Measurements from ENCODE around the gene SIRT2.

SIRT2 gene

DNA sequence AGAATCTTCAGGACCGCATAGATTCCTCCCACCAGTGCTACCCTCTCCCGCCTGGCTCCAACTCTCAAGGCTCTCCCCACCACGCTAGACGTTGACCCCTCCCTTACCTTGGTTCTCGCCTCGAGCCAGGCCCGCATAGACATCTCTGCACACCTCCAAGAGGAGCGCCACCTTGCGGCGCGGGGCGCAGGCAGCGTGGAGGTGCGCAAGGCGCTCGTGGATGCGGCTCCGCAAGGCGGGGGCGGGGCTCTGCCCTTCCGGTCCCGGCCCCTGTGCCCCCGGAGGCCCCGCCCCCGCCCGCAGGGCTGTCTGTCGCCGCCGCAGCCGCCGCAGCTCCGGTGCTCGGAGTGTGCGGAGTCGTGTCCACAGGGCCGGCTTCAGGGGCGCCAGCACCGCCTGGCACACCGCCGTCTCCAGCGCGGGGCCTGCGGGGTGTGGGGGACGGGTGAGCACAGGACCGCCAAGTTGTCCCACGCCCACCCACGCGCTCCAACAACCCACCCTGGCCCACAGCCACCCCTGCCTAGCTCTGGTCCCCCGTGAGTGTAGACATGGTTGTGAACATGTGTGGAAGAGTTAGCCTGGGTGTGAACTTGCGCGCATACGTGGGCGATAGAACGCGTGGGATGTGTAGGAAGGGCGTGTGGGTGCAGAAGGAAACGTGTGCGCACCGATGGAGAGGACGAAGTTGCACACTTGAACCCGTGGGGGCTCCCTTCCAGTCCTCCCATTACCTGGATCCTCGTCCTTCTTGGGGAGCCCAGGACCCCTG, 29.4 kb downstream of the SIRT2 start:
- H3K4me1 ChIP-seq (ENCODE audit: control insufficient read depth, insufficient read depth, low read length): peaks cover 2% of the 10 kb centered on the region; the same call in 1 of the 2 replicates
- H3K9me3 ChIP-seq (ENCODE audit: control insufficient read depth, insufficient read depth, low read depth, low read length): no peaks in the 10 kb centered on the region
- CTCF ChIA-PET: interaction anchor here (0.6 to 1.3 kb wide), 4 partner anchors 10 to 18 kb away, joined by 3 to 7 read pairs (median 4); no protein-coding TSS in a partner anchor
- TF ChIP-seq, protein P1, sequence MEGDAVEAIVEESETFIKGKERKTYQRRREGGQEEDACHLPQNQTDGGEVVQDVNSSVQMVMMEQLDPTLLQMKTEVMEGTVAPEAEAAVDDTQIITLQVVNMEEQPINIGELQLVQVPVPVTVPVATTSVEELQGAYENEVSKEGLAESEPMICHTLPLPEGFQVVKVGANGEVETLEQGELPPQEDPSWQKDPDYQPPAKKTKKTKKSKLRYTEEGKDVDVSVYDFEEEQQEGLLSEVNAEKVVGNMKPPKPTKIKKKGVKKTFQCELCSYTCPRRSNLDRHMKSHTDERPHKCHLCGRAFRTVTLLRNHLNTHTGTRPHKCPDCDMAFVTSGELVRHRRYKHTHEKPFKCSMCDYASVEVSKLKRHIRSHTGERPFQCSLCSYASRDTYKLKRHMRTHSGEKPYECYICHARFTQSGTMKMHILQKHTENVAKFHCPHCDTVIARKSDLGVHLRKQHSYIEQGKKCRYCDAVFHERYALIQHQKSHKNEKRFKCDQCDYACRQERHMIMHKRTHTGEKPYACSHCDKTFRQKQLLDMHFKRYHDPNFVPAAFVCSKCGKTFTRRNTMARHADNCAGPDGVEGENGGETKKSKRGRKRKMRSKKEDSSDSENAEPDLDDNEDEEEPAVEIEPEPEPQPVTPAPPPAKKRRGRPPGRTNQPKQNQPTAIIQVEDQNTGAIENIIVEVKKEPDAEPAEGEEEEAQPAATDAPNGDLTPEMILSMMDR (tag by site-specific recombination; IDR thresholded peaks at IDR 0.05): 0 out of 2 replicates have a peak, but pooled peaks have one; percentile 13
- no peak for TF ChIP-seq ZNF701 (tag by site-specific recombination; IDR thresholded peaks at IDR 0.05)
- peak; percentile 87 for TF ChIP-seq ZFHX2 (tag by site-specific recombination; conservative IDR thresholded peaks at IDR 0.05)
- no peak for TF ChIP-seq ZIC2 (tag by site-specific recombination; IDR thresholded peaks at IDR 0.05)
- TF ChIP-seq ZNF155 (tag by site-specific recombination; IDR thresholded peaks at IDR 0.05): no peak
- TF ChIP-seq EGR2 (tag by site-specific recombination; IDR thresholded peaks at IDR 0.05; ENCODE audit: low read depth): peak; percentile 89
- no peak for TF ChIP-seq ZNF292 (tag by site-specific recombination; IDR thresholded peaks at IDR 0.05; ENCODE audit: borderline replicate concordance, low read depth)
- TF ChIP-seq, protein P2, sequence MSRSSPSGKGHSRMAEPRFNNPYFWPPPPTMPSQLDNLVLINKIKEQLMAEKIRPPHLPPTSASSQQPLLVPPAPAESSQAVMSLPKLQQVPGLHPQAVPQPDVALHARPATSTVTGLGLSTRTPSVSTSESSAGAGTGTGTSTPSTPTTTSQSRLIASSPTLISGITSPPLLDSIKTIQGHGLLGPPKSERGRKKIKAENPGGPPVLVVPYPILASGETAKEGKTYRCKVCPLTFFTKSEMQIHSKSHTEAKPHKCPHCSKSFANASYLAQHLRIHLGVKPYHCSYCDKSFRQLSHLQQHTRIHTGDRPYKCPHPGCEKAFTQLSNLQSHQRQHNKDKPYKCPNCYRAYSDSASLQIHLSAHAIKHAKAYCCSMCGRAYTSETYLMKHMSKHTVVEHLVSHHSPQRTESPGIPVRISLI (tag by site-specific recombination; IDR thresholded peaks at IDR 0.05): no peak
- no peak for TF ChIP-seq GLI4 (tag by site-specific recombination; IDR thresholded peaks at IDR 0.05)
- TF ChIP-seq, protein P3, sequence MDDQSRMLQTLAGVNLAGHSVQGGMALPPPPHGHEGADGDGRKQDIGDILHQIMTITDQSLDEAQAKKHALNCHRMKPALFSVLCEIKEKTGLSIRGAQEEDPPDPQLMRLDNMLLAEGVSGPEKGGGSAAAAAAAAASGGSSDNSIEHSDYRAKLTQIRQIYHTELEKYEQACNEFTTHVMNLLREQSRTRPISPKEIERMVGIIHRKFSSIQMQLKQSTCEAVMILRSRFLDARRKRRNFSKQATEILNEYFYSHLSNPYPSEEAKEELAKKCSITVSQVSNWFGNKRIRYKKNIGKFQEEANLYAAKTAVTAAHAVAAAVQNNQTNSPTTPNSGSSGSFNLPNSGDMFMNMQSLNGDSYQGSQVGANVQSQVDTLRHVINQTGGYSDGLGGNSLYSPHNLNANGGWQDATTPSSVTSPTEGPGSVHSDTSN (CRISPR knock-in tag; IDR thresholded peaks at IDR 0.05): no peak
- TF ChIP-seq, protein P4, sequence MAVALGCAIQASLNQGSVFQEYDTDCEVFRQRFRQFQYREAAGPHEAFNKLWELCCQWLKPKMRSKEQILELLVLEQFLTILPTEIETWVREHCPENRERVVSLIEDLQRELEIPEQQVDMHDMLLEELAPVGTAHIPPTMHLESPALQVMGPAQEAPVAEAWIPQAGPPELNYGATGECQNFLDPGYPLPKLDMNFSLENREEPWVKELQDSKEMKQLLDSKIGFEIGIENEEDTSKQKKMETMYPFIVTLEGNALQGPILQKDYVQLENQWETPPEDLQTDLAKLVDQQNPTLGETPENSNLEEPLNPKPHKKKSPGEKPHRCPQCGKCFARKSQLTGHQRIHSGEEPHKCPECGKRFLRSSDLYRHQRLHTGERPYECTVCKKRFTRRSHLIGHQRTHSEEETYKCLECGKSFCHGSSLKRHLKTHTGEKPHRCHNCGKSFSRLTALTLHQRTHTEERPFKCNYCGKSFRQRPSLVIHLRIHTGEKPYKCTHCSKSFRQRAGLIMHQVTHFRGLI (tag by site-specific recombination; IDR thresholded peaks at IDR 0.05): no peak
- TF ChIP-seq, protein P5, sequence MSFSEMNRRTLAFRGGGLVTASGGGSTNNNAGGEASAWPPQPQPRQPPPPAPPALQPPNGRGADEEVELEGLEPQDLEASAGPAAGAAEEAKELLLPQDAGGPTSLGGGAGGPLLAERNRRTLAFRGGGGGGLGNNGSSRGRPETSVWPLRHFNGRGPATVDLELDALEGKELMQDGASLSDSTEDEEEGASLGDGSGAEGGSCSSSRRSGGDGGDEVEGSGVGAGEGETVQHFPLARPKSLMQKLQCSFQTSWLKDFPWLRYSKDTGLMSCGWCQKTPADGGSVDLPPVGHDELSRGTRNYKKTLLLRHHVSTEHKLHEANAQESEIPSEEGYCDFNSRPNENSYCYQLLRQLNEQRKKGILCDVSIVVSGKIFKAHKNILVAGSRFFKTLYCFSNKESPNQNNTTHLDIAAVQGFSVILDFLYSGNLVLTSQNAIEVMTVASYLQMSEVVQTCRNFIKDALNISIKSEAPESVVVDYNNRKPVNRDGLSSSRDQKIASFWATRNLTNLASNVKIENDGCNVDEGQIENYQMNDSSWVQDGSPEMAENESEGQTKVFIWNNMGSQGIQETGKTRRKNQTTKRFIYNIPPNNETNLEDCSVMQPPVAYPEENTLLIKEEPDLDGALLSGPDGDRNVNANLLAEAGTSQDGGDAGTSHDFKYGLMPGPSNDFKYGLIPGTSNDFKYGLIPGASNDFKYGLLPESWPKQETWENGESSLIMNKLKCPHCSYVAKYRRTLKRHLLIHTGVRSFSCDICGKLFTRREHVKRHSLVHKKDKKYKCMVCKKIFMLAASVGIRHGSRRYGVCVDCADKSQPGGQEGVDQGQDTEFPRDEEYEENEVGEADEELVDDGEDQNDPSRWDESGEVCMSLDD (tag by site-specific recombination; IDR thresholded peaks at IDR 0.05): 0 out of 2 replicates have a peak, but pooled peaks have one; percentile 13
- TF ChIP-seq, protein P6, sequence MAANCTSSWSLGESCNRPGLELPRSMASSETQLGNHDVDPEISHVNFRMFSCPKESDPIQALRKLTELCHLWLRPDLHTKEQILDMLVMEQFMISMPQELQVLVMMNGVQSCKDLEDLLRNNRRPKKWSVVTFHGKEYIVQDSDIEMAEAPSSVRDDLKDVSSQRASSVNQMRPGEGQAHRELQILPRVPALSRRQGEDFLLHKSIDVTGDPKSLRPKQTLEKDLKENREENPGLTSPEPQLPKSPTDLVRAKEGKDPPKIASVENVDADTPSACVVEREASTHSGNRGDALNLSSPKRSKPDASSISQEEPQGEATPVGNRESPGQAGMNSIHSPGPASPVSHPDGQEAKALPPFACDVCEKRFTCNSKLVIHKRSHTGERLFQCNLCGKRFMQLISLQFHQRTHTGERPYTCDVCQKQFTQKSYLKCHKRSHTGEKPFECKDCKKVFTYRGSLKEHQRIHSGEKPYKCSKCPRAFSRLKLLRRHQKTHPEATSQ (tag by site-specific recombination; IDR thresholded peaks at IDR 0.05): no peak
- TF ChIP-seq TCF7L2 (IDR thresholded peaks at IDR 0.05; ENCODE audit: borderline replicate concordance, low read depth, low read length): no peak
- no peak for TF ChIP-seq ZFP37 (tag by site-specific recombination; IDR thresholded peaks at IDR 0.05)
- no peak for TF ChIP-seq ZBTB20 (tag by site-specific recombination; IDR thresholded peaks at IDR 0.05)
- POLR2A ChIA-PET: no interaction called here
- H3K27ac ChIP-seq (ENCODE audit: extremely low read depth, low read depth, low read length): no peak overlapping the region
- H3K4me3 ChIP-seq (ENCODE audit: low read depth, low read length): no peak overlapping the region
- H3K36me3 ChIP-seq (ENCODE audit: control insufficient read depth in 2 of 2, insufficient read depth in 1 of 2, low read length in 2 of 2): peaks cover 5 to 12% of the 10 kb centered on the region in 2 experiments; a peak in 2 of 3 replicates
